HepG2 (cell line): ENCODE data around the gene MTA2. TPM values are rescaled to one million over a fixed set of nuclear protein-coding genes. Genes with fewer than 3 reads are reported as not detected.
A peak's percentile ranks its signal among the peaks of the same experiment; 100 is the strongest.

Experiments
- DMTF1 ChIP-seq: sonication (generic); formaldehyde crosslinking; IDR thresholded peaks from 2 replicates; pipeline ENCODE4 v1.4.0; 2020; ENCODE audit warnings: mild to moderate bottlenecking, missing genetic modification reagents
- DR1 ChIP-seq: sonication (generic); formaldehyde crosslinking; IDR thresholded peaks from 2 replicates; pipeline ENCODE4 v1.8.0; 2021; ENCODE audit warnings: mild to moderate bottlenecking, missing genetic modification reagents, inconsistent platforms
- FLYWCH1 ChIP-seq: sonication (generic); formaldehyde crosslinking; IDR thresholded peaks from 2 replicates; pipeline ENCODE4 v1.8.1; 2023; ENCODE audit warnings: mild to moderate bottlenecking, missing genetic modification reagents
- HOXA5 ChIP-seq: sonication (generic); formaldehyde crosslinking; IDR thresholded peaks from 2 replicates; pipeline ENCODE4 v1.4.0; 2020; ENCODE audit warnings: missing genetic modification reagents
- IRF2 ChIP-seq: IDR thresholded peaks from 2 replicates; pipeline ENCODE4 v1.6.1; 2018; ENCODE audit warnings: missing genetic modification reagents, missing compliant biosample characterization
- IRF9 ChIP-seq: sonication (generic); formaldehyde crosslinking; IDR thresholded peaks from 2 replicates; pipeline ENCODE4 v1.8.0; 2022; ENCODE audit warnings: missing genetic modification reagents, mild to moderate bottlenecking, borderline replicate concordance
- JARID2 ChIP-seq: sonication (generic); formaldehyde crosslinking; IDR thresholded peaks from 2 replicates; pipeline ENCODE4 v1.8.1; 2023; ENCODE audit warnings: missing genetic modification reagents, inconsistent platforms; ENCODE audit not compliant: insufficient replicate concordance
- KAT7 ChIP-seq: IDR thresholded peaks from 2 replicates; pipeline ENCODE4 v1.6.1; 2018; ENCODE audit warnings: borderline replicate concordance, missing compliant biosample characterization
- KDM3A ChIP-seq: IDR thresholded peaks from 2 replicates; pipeline ENCODE4 v1.6.1; 2018; ENCODE audit warnings: low read depth, missing compliant biosample characterization
- KMT2A ChIP-seq: sonication (generic); formaldehyde crosslinking; IDR thresholded peaks from 2 replicates; pipeline ENCODE4 v1.4.0; 2020; ENCODE audit warnings: missing genetic modification reagents
- MYC ChIP-seq: sonication (generic); formaldehyde crosslinking; IDR thresholded peaks from 2 replicates; pipeline ENCODE4 v1.9.0; 2021; ENCODE audit warnings: missing genetic modification reagents, borderline replicate concordance
- NR2F6 ChIP-seq, 2 experiments: IDR thresholded peaks; 2 replicates each; pipeline ENCODE4 v1.6.1; 2016; ENCODE audit warnings: antibody characterized with exemption in 1 of 2, mild to moderate bottlenecking in 1 of 2
- RBFOX2 ChIP-seq: fragments of 200-400 bp; formaldehyde crosslinking; IDR thresholded peaks from 2 replicates; pipeline ENCODE4 v1.6.1; 2017; ENCODE audit warnings: low read depth, mild to moderate bottlenecking, low read length
- RNF2 ChIP-seq: fragments of 450-650 bp; conservative IDR thresholded peaks from 2 replicates; pipeline ENCODE4 v1.6.1; 2016; ENCODE audit warnings: low read depth
- SP2 ChIP-seq: sonication (generic); formaldehyde crosslinking; IDR thresholded peaks from 2 replicates; pipeline ENCODE4 v1.5.1; 2020; ENCODE audit warnings: mild to moderate bottlenecking, missing genetic modification reagents
- STAT5B ChIP-seq: sonication (generic); formaldehyde crosslinking; IDR thresholded peaks from 2 replicates; pipeline ENCODE4 v1.4.0; 2020; ENCODE audit warnings: missing genetic modification reagents
- TAF15 ChIP-seq: fragments of 200-400 bp; formaldehyde crosslinking; IDR thresholded peaks from one replicate; pipeline ENCODE4 v1.6.1; 2018; ENCODE audit warnings: mild to moderate bottlenecking, low read depth, low read length; ENCODE audit not compliant: poor library complexity, severe bottlenecking
- ZNF350 ChIP-seq: sonication (generic); formaldehyde crosslinking; IDR thresholded peaks from 2 replicates; pipeline ENCODE4 v1.4.0; 2020; ENCODE audit warnings: mild to moderate bottlenecking, low read depth, missing genetic modification reagents, borderline replicate concordance
- ZNF558 ChIP-seq: sonication (generic); formaldehyde crosslinking; IDR thresholded peaks from 2 replicates; pipeline ENCODE4 v1.9.0; 2022; ENCODE audit warnings: mild to moderate bottlenecking, missing genetic modification reagents, borderline replicate concordance
- ZNF629 ChIP-seq: sonication (generic); formaldehyde crosslinking; conservative IDR thresholded peaks from 2 replicates; pipeline ENCODE4 v1.5.0; 2020; ENCODE audit warnings: missing genetic modification reagents
- ZNF776 ChIP-seq: sonication (generic); formaldehyde crosslinking; IDR thresholded peaks from 2 replicates; pipeline ENCODE4 v1.4.0; 2020; ENCODE audit warnings: mild to moderate bottlenecking, missing genetic modification reagents
- ZNF790 ChIP-seq: sonication (generic); formaldehyde crosslinking; IDR thresholded peaks from 2 replicates; pipeline ENCODE4 v1.8.0; 2022; ENCODE audit warnings: missing genetic modification reagents, mild to moderate bottlenecking, borderline replicate concordance
- ZSCAN5A ChIP-seq: sonication (generic); formaldehyde crosslinking; IDR thresholded peaks from 2 replicates; pipeline ENCODE4 v1.8.0; 2022; ENCODE audit warnings: mild to moderate bottlenecking, missing genetic modification reagents, borderline replicate concordance
- polyA plus RNA-seq, 8 experiments: library from polyadenylated mRNA; depleted of rRNA in 3 of 8; stranded (reverse) in 7 of 8; unstranded in 1 of 8; fragments of >200 nt; fragmentation: Illumina TruSeq in 4 of 8; extraction: Trizol in 4 of 8; gene quantifications; 2 replicates each; pipeline versions ENCODE4 v1.2.1 to v1.2.3, GENCODE V29; 2011 to 2016; ENCODE audit warnings: low read depth in 4 of 8, missing spikeins in 1 of 8, mixed read lengths in 1 of 8; ENCODE audit not compliant: insufficient read depth in 1 of 8
- total RNA-seq, 5 experiments: library from RNA; depleted of rRNA; stranded (reverse); fragments of >200 nt; fragmentation: Illumina TruSeq; extraction: Trizol; gene quantifications; 2 replicates each; pipeline ENCODE4 v1.2.3, GENCODE V29; 2016; ENCODE audit warnings: low read depth in 1 of 5
- TF ChIP-seq, protein P1 (sequence below): sonication (generic); formaldehyde crosslinking; IDR thresholded peaks from 2 replicates; pipeline ENCODE4 v1.4.0; 2020; ENCODE audit warnings: missing genetic modification reagents

The MTA2 gene
- total and polyA plus RNA-seq, 2 of the 13 experiments (the other 11 are each of a cell fraction or from before 2014, with no cell fraction given), result 14.0 to 70.0 TPM

- TF ChIP-seq DMTF1 (CRISPR knock-in tag) (no peak), ZNF790 (CRISPR knock-in tag) (peak; percentile 89), HOXA5 (CRISPR knock-in tag) (peak; percentile 28; the same call in 1 of the 2 replicates), NR2F6 (IDR thresholded peaks at IDR 0.05) (no peak), NR2F6 (CRISPR knock-in tag; IDR thresholded peaks at IDR 0.05) (peak; percentile 10; the same call in 1 of the 2 replicates), TAF15 (no peak), RNF2 (0 out of 2 replicates have a peak, but pooled peaks have one; percentile 34), ZNF776 (peak; percentile 84; the same call in 1 of the 2 replicates), RBFOX2 (peak; percentile 91), ZNF558 (CRISPR knock-in tag) (0 out of 2 replicates have a peak, but pooled peaks have one; percentile 75), KMT2A (CRISPR knock-in tag) (no peak; the same call in 1 of the 2 replicates), IRF9 (CRISPR knock-in tag) (0 out of 2 replicates have a peak, but pooled peaks have one; percentile 71), ZNF629 (CRISPR knock-in tag) (no peak), STAT5B (CRISPR knock-in tag) (no peak), IRF2 (CRISPR knock-in tag) (no peak), JARID2 (CRISPR knock-in tag) (no peak), FLYWCH1 (no peak), KAT7 (CRISPR knock-in tag) (peak; percentile 53; the same call in 1 of the 2 replicates), ZNF350 (CRISPR knock-in tag) (0 out of 2 replicates have a peak, but pooled peaks have one; percentile 13), ZSCAN5A (CRISPR knock-in tag) (no peak), MYC (peak; percentile 66), DR1 (CRISPR knock-in tag) (no peak), KDM3A (no peak), SP2 (CRISPR knock-in tag) (no peak)
- TF ChIP-seq, protein P1, sequence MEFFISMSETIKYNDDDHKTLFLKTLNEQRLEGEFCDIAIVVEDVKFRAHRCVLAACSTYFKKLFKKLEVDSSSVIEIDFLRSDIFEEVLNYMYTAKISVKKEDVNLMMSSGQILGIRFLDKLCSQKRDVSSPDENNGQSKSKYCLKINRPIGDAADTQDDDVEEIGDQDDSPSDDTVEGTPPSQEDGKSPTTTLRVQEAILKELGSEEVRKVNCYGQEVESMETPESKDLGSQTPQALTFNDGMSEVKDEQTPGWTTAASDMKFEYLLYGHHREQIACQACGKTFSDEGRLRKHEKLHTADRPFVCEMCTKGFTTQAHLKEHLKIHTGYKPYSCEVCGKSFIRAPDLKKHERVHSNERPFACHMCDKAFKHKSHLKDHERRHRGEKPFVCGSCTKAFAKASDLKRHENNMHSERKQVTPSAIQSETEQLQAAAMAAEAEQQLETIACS (CRISPR knock-in tag), result 0 out of 2 replicates have a peak, but pooled peaks have one; percentile 26
Measured at GRCh38 chr11:62601372-62602140, at the start of gene MTA2 (continued).
